Nephron progenitor cell (in vitro differentiated cells): ENCODE results near the gene PARD3.
A peak's percentile ranks its signal among the peaks of the same experiment; 100 is the strongest.

ENCODE experiments used
- DNase-seq: peaks from one replicate; pipeline ENCODE4 v3.0.0; 2021
- H3K27ac Mint-ChIP-seq: 2 replicates; pipeline ENCODE4 v1.8.0; 2021; ENCODE audit warnings: mild to moderate bottlenecking, moderate library complexity, mixed read lengths
- H3K27me3 Mint-ChIP-seq: 2 replicates; pipeline ENCODE4 v1.8.0; 2021; ENCODE audit warnings: mild to moderate bottlenecking, low read depth, mixed read lengths; ENCODE audit not compliant: poor library complexity
- H3K36me3 Mint-ChIP-seq: 2 replicates; pipeline ENCODE4 v1.8.0; 2021; ENCODE audit warnings: low read depth, mixed read lengths
- H3K4me1 Mint-ChIP-seq: 2 replicates; pipeline ENCODE4 v1.8.0; 2021; ENCODE audit warnings: mixed read lengths
- H3K4me3 Mint-ChIP-seq: 2 replicates; pipeline ENCODE4 v1.8.0; 2021; ENCODE audit warnings: mild to moderate bottlenecking, moderate library complexity, mixed read lengths
- H3K9me3 Mint-ChIP-seq: 2 replicates; pipeline ENCODE4 v1.8.0; 2021; ENCODE audit warnings: mild to moderate bottlenecking, moderate library complexity, mixed read lengths
- CTCF ChIP-seq: fragments of 200-600 bp; sonication (generic); IDR thresholded peaks from 2 replicates; pipeline ENCODE4 v1.5.0; 2021; ENCODE audit warnings: antibody characterized with exemption

Gene PARD3

GRCh38 chr10:34624323-34625153 lies 190.6 kb downstream of the PARD3 start:
- no peak for TF ChIP-seq CTCF
- Mint-ChIP-seq H3K27ac (peak overlapping the region; percentile 43), H3K4me1 (peaks cover 34% of the 10 kb centered on the region)

DNA sequence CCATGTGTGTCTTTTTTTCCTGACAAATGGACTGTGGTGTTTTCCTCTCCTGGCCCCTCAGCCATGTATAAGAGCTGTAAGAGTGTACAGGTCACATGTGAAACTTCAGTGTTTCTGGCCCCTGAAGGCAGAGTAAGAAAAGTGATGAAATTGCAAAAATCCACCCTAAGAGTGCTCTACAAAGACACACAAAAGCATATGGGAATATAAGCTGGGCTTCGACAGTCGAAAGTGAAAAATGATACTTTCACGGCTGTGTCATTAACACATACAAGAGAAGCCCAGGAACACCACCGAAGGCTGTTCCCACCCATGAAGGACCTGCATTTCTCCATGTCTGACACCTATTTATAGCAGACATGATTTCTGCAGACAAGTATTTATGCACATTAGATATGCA lies 192.2 kb downstream of the PARD3 start:
- Mint-ChIP-seq H3K9me3 (no peaks in the 10 kb centered on the region), H3K36me3 (no peaks in the 10 kb centered on the region), H3K27ac (peak overlapping the region; percentile 75), H3K4me1 (peaks cover 33% of the 10 kb centered on the region), H3K27me3 (no peaks in the 10 kb centered on the region), H3K4me3 (no peak overlapping the region)
- DNase-seq = no peak
- no peak for TF ChIP-seq CTCF

More at GRCh38 chr10:34624323-34625153, 190.6 kb downstream of the PARD3 start:
- Mint-ChIP-seq H3K27me3 (no peaks in the 10 kb centered on the region), H3K4me3 (no peak overlapping the region), H3K36me3 (no peaks in the 10 kb centered on the region), H3K9me3 (no peaks in the 10 kb centered on the region)
- DNase-seq = no peak

- H3K27me3 Mint-ChIP-seq = no peaks in the 10 kb centered on the region
- H3K36me3 Mint-ChIP-seq = peaks cover 15% of the 10 kb centered on the region
- peak overlapping the region; percentile 88 for H3K27ac Mint-ChIP-seq
Observed at GRCh38 chr10:34618611-34619010, 196.5 kb downstream of the PARD3 start.

DNA sequence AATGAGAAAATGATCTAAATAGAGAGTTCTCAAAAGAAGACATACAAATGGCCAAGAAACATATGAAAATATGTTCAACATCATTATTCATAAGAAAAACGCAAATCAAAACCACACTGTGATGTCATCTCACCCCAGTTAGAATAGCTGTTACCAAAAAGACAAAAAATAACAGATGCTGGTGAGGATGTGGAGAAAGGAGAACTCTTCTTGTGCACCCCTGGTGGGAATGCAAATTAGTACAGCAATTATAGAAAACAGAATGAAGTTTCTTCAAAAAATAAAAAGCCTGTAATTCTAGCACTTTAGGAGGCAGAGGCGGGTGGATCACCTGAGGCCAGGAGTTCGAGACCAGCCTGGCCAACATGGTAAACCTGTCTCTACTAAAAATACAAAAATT lies 199.3 kb downstream of the PARD3 start:
- TF ChIP-seq CTCF = no peak
- Mint-ChIP-seq H3K4me1 (peaks cover 5% of the 10 kb centered on the region), H3K27ac (no peak overlapping the region), H3K9me3 (peaks cover 5% of the 10 kb centered on the region), H3K36me3 (peaks cover 15% of the 10 kb centered on the region), H3K4me3 (no peak overlapping the region), H3K27me3 (no peaks in the 10 kb centered on the region)
- no peak for DNase-seq

More at GRCh38 chr10:34618611-34619010, 196.5 kb downstream of the PARD3 start:
- Mint-ChIP-seq H3K9me3 (peaks cover 5% of the 10 kb centered on the region), H3K4me3 (no peak overlapping the region), H3K4me1 (peaks cover 23% of the 10 kb centered on the region)
- no peak for DNase-seq
- no peak for TF ChIP-seq CTCF

- no peak for DNase-seq
- H3K9me3 Mint-ChIP-seq = peaks cover 5% of the 10 kb centered on the region
- H3K36me3 Mint-ChIP-seq = peaks cover 15% of the 10 kb centered on the region
- no peak overlapping the region for H3K27ac Mint-ChIP-seq
- no peaks in the 10 kb centered on the region for H3K4me1 Mint-ChIP-seq
- H3K4me3 Mint-ChIP-seq = no peak overlapping the region
- TF ChIP-seq CTCF = no peak
- no peaks in the 10 kb centered on the region for H3K27me3 Mint-ChIP-seq
Observed at GRCh38 chr10:34613491-34613890, 201.6 kb downstream of the PARD3 start.

DNA sequence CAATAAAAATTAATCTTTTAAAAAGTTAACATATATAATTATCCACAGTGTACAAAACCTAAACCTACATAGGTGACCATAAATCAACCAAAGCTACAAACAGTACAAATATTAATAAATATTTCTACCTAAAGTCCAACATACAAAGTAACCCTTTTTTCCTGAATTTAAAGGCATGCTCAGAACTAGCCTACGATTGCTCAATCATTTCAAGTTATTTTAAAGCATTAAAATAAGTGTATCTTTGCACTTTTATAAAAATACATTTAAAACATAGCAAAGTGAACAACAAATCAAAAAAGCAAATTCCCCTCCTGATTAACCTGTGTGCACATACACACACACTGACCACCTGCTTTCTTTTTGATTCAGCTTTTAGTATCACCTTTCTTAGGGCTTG lies 202.2 kb downstream of the PARD3 start:
- Mint-ChIP-seq H3K9me3 (peaks cover 5% of the 10 kb centered on the region), H3K27me3 (no peaks in the 10 kb centered on the region), H3K4me1 (peaks cover 4% of the 10 kb centered on the region), H3K27ac (no peak overlapping the region), H3K36me3 (peaks cover 15% of the 10 kb centered on the region), H3K4me3 (no peak overlapping the region)
- DNase-seq = no peak
- TF ChIP-seq CTCF = no peak
